ENCODE measurements around the gene YTHDC2.

DNA sequence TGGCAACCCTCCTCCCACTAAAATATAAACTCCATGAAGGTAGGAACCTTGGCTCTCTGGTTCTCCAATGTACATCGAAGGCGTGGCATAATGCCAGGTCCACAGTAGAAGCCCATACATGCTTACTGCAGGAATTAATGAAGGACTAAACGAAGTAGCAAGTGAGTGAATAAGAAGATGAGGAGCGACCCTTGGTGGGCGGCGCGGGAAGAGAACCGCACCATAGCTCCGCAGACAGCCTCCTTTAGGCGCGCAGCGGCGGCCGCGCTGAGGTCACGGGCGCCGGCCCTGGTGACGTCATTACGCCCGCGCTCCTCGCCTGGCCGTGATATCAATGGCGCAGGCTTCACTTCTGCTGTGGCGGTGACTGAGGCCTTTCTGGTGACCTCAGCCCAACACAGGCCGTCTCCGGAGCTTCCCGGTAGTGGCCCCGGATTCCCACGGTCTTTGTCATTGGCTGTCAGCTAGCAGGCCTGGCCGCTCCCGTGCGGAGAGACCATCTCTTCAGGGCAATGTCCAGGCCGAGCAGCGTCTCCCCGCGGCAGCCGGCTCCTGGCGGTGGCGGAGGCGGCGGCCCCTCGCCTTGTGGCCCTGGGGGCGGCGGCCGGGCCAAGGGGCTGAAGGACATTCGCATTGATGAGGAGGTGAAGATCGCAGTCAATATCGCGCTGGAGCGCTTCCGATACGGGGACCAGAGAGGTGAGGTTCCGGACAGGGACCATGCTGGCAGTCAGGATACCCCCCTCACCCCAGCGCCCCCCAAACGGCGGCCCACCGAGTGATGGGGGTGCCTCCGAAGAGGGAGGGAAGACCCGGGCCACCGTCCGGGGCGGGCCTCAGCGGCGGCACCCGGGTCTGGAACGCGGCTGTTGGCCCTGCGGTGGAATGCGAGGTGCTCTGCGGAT lies at the start of gene YTHDC2:
- no peak for TF ChIP-seq POLR2A (IDR thresholded peaks at IDR 0.05)
- TF ChIP-seq, protein P1, sequence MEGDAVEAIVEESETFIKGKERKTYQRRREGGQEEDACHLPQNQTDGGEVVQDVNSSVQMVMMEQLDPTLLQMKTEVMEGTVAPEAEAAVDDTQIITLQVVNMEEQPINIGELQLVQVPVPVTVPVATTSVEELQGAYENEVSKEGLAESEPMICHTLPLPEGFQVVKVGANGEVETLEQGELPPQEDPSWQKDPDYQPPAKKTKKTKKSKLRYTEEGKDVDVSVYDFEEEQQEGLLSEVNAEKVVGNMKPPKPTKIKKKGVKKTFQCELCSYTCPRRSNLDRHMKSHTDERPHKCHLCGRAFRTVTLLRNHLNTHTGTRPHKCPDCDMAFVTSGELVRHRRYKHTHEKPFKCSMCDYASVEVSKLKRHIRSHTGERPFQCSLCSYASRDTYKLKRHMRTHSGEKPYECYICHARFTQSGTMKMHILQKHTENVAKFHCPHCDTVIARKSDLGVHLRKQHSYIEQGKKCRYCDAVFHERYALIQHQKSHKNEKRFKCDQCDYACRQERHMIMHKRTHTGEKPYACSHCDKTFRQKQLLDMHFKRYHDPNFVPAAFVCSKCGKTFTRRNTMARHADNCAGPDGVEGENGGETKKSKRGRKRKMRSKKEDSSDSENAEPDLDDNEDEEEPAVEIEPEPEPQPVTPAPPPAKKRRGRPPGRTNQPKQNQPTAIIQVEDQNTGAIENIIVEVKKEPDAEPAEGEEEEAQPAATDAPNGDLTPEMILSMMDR (IDR thresholded peaks at IDR 0.05), result peak in 1 of 3 experiments; percentile 29
